Activated naive CD8-positive, alpha-beta T cell treated with anti-CD3 and anti-CD28 coated beads, Interleukin-2, amount 50 U/mL, for 16 hours (primary cell): ENCODE measurements around the gene NDRG4.

ENCODE experiments used
- DNase-seq: peaks from one replicate; pipeline ENCODE4 v3.0.0-alpha.2; 2020; ENCODE audit warnings: low read depth, low spot score

Gene NDRG4

GRCh38 chr16:58499615-58500351 lies at the start of gene NDRG4:
Gene NDRG4, plus strand, starts transcription at chr16:58500143. Its CDS starts 106 bp downstream, at chr16:58500249.
- no peak for DNase-seq

- DNase-seq, result no peak
Observed at GRCh38 chr16:58450590-58450989, 49.4 kb upstream of the NDRG4 start.

- DNase-seq, result no peak
Observed at GRCh38 chr16:58451265-58451689, 48.7 kb upstream of the NDRG4 start.

- no peak for DNase-seq
Observed at GRCh38 chr16:58451945-58452401, 48.0 kb upstream of the NDRG4 start.

GRCh38 chr16:58452640-58453039 lies 47.3 kb upstream of the NDRG4 start:
- no peak for DNase-seq

GRCh38 chr16:58454178-58454577 lies 45.8 kb upstream of the NDRG4 start:
- DNase-seq, result no peak

- no peak for DNase-seq
Observed at GRCh38 chr16:58454856-58455255, 45.1 kb upstream of the NDRG4 start.

- no peak for DNase-seq
Observed at GRCh38 chr16:58455750-58456149, 44.2 kb upstream of the NDRG4 start.

GRCh38 chr16:58456193-58456592 lies 43.8 kb upstream of the NDRG4 start:
- no peak for DNase-seq

GRCh38 chr16:58458606-58459343 lies 41.2 kb upstream of the NDRG4 start:
- no peak for DNase-seq

- DNase-seq, result peak; percentile 9
Observed at GRCh38 chr16:58459344-58460218, 40.4 kb upstream of the NDRG4 start.

GRCh38 chr16:58460219-58460610 lies 39.7 kb upstream of the NDRG4 start:
- no peak for DNase-seq

GRCh38 chr16:58461056-58461455 lies 38.9 kb upstream of the NDRG4 start:
- no peak for DNase-seq

GRCh38 chr16:58461640-58462039 lies 38.3 kb upstream of the NDRG4 start:
- no peak for DNase-seq

- no peak for DNase-seq
Observed at GRCh38 chr16:58462089-58462488, 37.9 kb upstream of the NDRG4 start.

GRCh38 chr16:58462499-58462996 lies 37.4 kb upstream of the NDRG4 start:
- DNase-seq, result no peak

- no peak for DNase-seq
Observed at GRCh38 chr16:58462997-58463941, 36.7 kb upstream of the NDRG4 start.

GRCh38 chr16:58464047-58464915 lies 35.7 kb upstream of the NDRG4 start:
- no peak for DNase-seq

GRCh38 chr16:58464916-58465731 lies 34.8 kb upstream of the NDRG4 start:
- DNase-seq, result no peak
